Vagina (tissue), 2 donors: ENCODE results near the gene ARHGEF28.

Experiments
- POLR2A ChIP-seq, 2 donors: fragments of 450-650 bp; IDR thresholded peaks; one replicate each; pipeline ENCODE4 v1.6.1; 2017; ENCODE audit warnings: antibody characterized with exemption in 2 of 2, mild to moderate bottlenecking in 2 of 2, moderate library complexity in 2 of 2
- TF ChIP-seq, protein P1 (sequence below), 3 experiments: fragments of 450-650 bp in 2 of 3; fragments of 200-600 bp in 1 of 3; sonication (generic) in 1 of 3; IDR thresholded peaks; one replicate each; pipeline ENCODE4 v1.5.1; 2017 to 2019; ENCODE audit warnings: antibody characterized with exemption in 3 of 3, mild to moderate bottlenecking in 2 of 3, moderate library complexity in 2 of 3

DNA sequence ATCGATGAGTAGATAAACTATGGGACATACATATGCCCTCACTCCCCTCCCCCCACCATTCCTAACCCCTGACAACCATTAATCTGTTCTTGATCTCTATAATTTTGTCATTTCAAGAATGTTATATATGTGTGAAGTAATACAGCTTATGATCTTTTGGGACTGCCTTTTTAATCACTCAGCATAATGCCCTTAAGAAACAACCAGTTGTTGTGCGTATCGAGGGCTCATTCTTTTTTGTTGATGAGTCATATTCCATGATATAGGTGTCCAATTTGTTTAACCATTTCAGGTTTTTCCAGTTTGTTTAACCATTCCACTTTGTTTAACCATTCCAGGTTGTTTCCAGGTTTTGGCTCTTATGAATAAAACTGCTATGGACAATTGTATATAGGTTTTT lies 75.6 kb downstream of the ARHGEF28 start:
- no peak for TF ChIP-seq POLR2A (IDR thresholded peaks at IDR 0.05)
- TF ChIP-seq, protein P1, sequence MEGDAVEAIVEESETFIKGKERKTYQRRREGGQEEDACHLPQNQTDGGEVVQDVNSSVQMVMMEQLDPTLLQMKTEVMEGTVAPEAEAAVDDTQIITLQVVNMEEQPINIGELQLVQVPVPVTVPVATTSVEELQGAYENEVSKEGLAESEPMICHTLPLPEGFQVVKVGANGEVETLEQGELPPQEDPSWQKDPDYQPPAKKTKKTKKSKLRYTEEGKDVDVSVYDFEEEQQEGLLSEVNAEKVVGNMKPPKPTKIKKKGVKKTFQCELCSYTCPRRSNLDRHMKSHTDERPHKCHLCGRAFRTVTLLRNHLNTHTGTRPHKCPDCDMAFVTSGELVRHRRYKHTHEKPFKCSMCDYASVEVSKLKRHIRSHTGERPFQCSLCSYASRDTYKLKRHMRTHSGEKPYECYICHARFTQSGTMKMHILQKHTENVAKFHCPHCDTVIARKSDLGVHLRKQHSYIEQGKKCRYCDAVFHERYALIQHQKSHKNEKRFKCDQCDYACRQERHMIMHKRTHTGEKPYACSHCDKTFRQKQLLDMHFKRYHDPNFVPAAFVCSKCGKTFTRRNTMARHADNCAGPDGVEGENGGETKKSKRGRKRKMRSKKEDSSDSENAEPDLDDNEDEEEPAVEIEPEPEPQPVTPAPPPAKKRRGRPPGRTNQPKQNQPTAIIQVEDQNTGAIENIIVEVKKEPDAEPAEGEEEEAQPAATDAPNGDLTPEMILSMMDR (IDR thresholded peaks at IDR 0.05), result no peak
